GM23248 (cell line): Measurements from ENCODE around the gene EN1. TPM values are rescaled to one million over a fixed set of nuclear protein-coding genes. Genes with fewer than 3 reads are reported as not detected.

Experiments used
- DNase-seq: peaks from one replicate; pipeline ENCODE4 v3.0.0-alpha.2; 2015
- H2AFZ ChIP-seq: fragments of 200-600 bp; sonication (generic); 2 replicates; pipeline ENCODE4 v1.6.1; 2016; ENCODE audit warnings: antibody characterized with exemption
- H3F3A ChIP-seq: fragments of 200-600 bp; sonication (generic); 2 replicates; pipeline ENCODE4 v1.6.1; 2016; ENCODE audit warnings: mild to moderate bottlenecking, antibody characterized with exemption, mixed run types; ENCODE audit not compliant: insufficient read depth
- H3K27ac ChIP-seq: fragments of 200-600 bp; sonication (generic); 2 replicates; pipeline ENCODE4 v1.5.1; 2016; ENCODE audit warnings: mild to moderate bottlenecking
- H3K27me3 ChIP-seq: fragments of 200-600 bp; sonication (generic); replicated peaks from 2 replicates; pipeline ENCODE4 v1.6.1; 2016; ENCODE audit warnings: mild to moderate bottlenecking; ENCODE audit not compliant: insufficient read depth
- H3K36me3 ChIP-seq: fragments of 200-600 bp; sonication (generic); 2 replicates; pipeline ENCODE4 v1.6.1; 2016; ENCODE audit warnings: low read depth, mild to moderate bottlenecking
- H3K4me1 ChIP-seq: fragments of 200-600 bp; sonication (generic); 2 replicates; pipeline ENCODE4 v1.6.1; 2016; ENCODE audit warnings: mild to moderate bottlenecking; ENCODE audit not compliant: insufficient read depth
- H3K4me2 ChIP-seq: fragments of 200-600 bp; sonication (generic); one replicate; pipeline ENCODE4 v1.6.1; 2016; ENCODE audit warnings: mild to moderate bottlenecking; ENCODE audit not compliant: unreplicated experiment
- H3K4me3 ChIP-seq: fragments of 200-600 bp; sonication (generic); 2 replicates; pipeline ENCODE4 v1.5.1; 2016; ENCODE audit warnings: mild to moderate bottlenecking
- H3K79me2 ChIP-seq: fragments of 200-600 bp; sonication (generic); 2 replicates; pipeline ENCODE4 v1.6.1; 2016; ENCODE audit warnings: mild to moderate bottlenecking; ENCODE audit not compliant: insufficient read depth
- H3K9ac ChIP-seq: fragments of 200-600 bp; sonication (generic); 2 replicates; pipeline ENCODE4 v1.6.1; 2016; ENCODE audit warnings: mild to moderate bottlenecking
- H3K9me2 ChIP-seq: fragments of 200-600 bp; sonication (generic); 2 replicates; pipeline ENCODE4 v1.6.1; 2016; ENCODE audit warnings: mixed run types, mild to moderate bottlenecking, moderate library complexity; ENCODE audit not compliant: insufficient read depth
- H3K9me3 ChIP-seq: fragments of 200-600 bp; sonication (generic); one replicate; pipeline ENCODE4 v1.6.1; 2017; ENCODE audit warnings: low read depth
- H4K20me1 ChIP-seq: fragments of 200-600 bp; sonication (generic); 2 replicates; pipeline ENCODE4 v1.6.0; 2016; ENCODE audit not compliant: insufficient read depth
- EZH2 ChIP-seq: fragments of 200-600 bp; sonication (generic); IDR thresholded peaks from 2 replicates; pipeline ENCODE4 v1.6.1; 2018; ENCODE audit warnings: antibody characterized with exemption, mild to moderate bottlenecking; ENCODE audit not compliant: insufficient read depth, poor library complexity, severe bottlenecking
- EZH2phosphoT487 ChIP-seq: fragments of 200-600 bp; sonication (generic); IDR thresholded peaks from 2 replicates; pipeline ENCODE4 v1.6.1; 2018; ENCODE audit warnings: antibody characterized with exemption, moderate library complexity, mild to moderate bottlenecking, low read depth; ENCODE audit not compliant: insufficient read depth
- WGBS, 2 experiments: methylation state at CpG; one replicate each; pipeline ENCODE4 v1.1.6; 2015 to 2017; ENCODE audit warnings: low lambda C conversion rate in 2 of 2, low coverage in 1 of 2; ENCODE audit errors: missing lambda C conversion rate in 2 of 2; 5-methylcytosine and 5-hydroxymethylcytosine counted together
- in situ Hi-C: fragments of 300-500 bp; cut with MboI; formaldehyde crosslinking; loops from 2 replicates; pipeline ENCODE4 v1.15.0; 2020
- polyA plus RNA-seq: library from polyadenylated mRNA; unstranded; fragments of >200 nt; fragmentation: Nextera tagmentation; extraction: Ambion mirVana; gene quantifications from 2 replicates; pipeline ENCODE4 v1.2.1, GENCODE V29; 2016
- total RNA-seq: library from RNA; depleted of rRNA; stranded (reverse); fragments of >200 nt; shearing (Covaris generic); gene quantifications from 2 replicates; pipeline ENCODE4 v1.2.3, GENCODE V29; 2014

The EN1 gene
- total and polyA plus RNA-seq, 2 experiments from 2014 or later, result 4.1 to 9.1 TPM

GRCh38 chr2:118813111-118813510 lies 34.3 kb downstream of the EN1 start:
- H4K20me1 ChIP-seq, result no peaks in the 10 kb centered on the region
- H3K9me2 ChIP-seq, result no peaks in the 10 kb centered on the region
- no peaks in the 10 kb centered on the region for H3K36me3 ChIP-seq
- H3K9ac ChIP-seq, result no peak overlapping the region
- no peak overlapping the region for H3K4me2 ChIP-seq
- H3K9me3 ChIP-seq, result no peaks in the 10 kb centered on the region
- H3K27me3 ChIP-seq, result no peaks in the 10 kb centered on the region
- H3K27ac ChIP-seq, result no peak overlapping the region
- TF ChIP-seq EZH2phosphoT487, result no peak
- TF ChIP-seq EZH2, result no peak
- no peak for DNase-seq
- H2AFZ ChIP-seq, result no peak overlapping the region
- H3F3A ChIP-seq, result no peaks in the 10 kb centered on the region
- peaks cover 7% of the 10 kb centered on the region; the same call in 1 of the 2 replicates for H3K4me1 ChIP-seq
- 67 to 70% methylated on average over 8 of the region's 8 CpGs for WGBS, 2 experiments
- in situ Hi-C loops, result no loop called here
- no peaks in the 10 kb centered on the region for H3K79me2 ChIP-seq
- H3K4me3 ChIP-seq, result no peak overlapping the region

GRCh38 chr2:118812552-118812951 lies 34.9 kb downstream of the EN1 start:
- Histone ChIP-seq H3K9ac (no peak overlapping the region), H3K9me3 (no peaks in the 10 kb centered on the region), H3K4me3 (no peak overlapping the region), H3K9me2 (no peaks in the 10 kb centered on the region), H3F3A (no peaks in the 10 kb centered on the region), H3K36me3 (no peaks in the 10 kb centered on the region), H3K79me2 (no peaks in the 10 kb centered on the region), H2AFZ (no peak overlapping the region), H3K4me2 (no peak overlapping the region), H3K4me1 (peaks cover 13% of the 10 kb centered on the region; the same call in 1 of the 2 replicates), H4K20me1 (no peaks in the 10 kb centered on the region), H3K27ac (no peak overlapping the region), H3K27me3 (no peaks in the 10 kb centered on the region)
- in situ Hi-C loops, result no loop called here
- 94 to 97% methylated on average over 6 of the region's 6 CpGs for WGBS, 2 experiments
- DNase-seq, result no peak
- no peak for TF ChIP-seq EZH2
- TF ChIP-seq EZH2phosphoT487, result no peak

GRCh38 chr2:118811514-118812115 lies 35.8 kb downstream of the EN1 start:
- no peak for TF ChIP-seq EZH2phosphoT487
- no peak for TF ChIP-seq EZH2
- H3K36me3 ChIP-seq, result no peaks in the 10 kb centered on the region
- DNase-seq, result no peak

GRCh38 chr2:118810766-118811165 lies 36.7 kb downstream of the EN1 start:
- Histone ChIP-seq H3K36me3 (no peaks in the 10 kb centered on the region), H3K27me3 (no peaks in the 10 kb centered on the region), H3K4me3 (no peak overlapping the region), H3K9me3 (no peaks in the 10 kb centered on the region), H3K27ac (no peak overlapping the region), H4K20me1 (no peaks in the 10 kb centered on the region), H3K79me2 (no peaks in the 10 kb centered on the region), H2AFZ (no peak overlapping the region), H3K9ac (no peak overlapping the region), H3K4me2 (no peak overlapping the region), H3K9me2 (no peaks in the 10 kb centered on the region), H3F3A (no peaks in the 10 kb centered on the region), H3K4me1 (peaks cover 13% of the 10 kb centered on the region; the same call in 1 of the 2 replicates)
- 86 to 91% methylated on average over 7 of the region's 7 CpGs for WGBS, 2 experiments
- TF ChIP-seq EZH2phosphoT487 (no peak), EZH2 (no peak)
- in situ Hi-C loops, result no loop called here
- no peak for DNase-seq

More at GRCh38 chr2:118811514-118812115, 35.8 kb downstream of the EN1 start:
- in situ Hi-C loops, result no loop called here
- Histone ChIP-seq H3K9ac (no peak overlapping the region), H3K27ac (no peak overlapping the region), H3K27me3 (no peaks in the 10 kb centered on the region), H4K20me1 (no peaks in the 10 kb centered on the region), H3K79me2 (no peaks in the 10 kb centered on the region), H2AFZ (no peak overlapping the region), H3K9me3 (no peaks in the 10 kb centered on the region), H3K4me1 (peaks cover 13% of the 10 kb centered on the region; the same call in 1 of the 2 replicates), H3K9me2 (no peaks in the 10 kb centered on the region), H3K4me2 (no peak overlapping the region), H3K4me3 (no peak overlapping the region), H3F3A (no peaks in the 10 kb centered on the region)
- 38 to 49% methylated on average over 2 of the region's 2 CpGs for WGBS, 2 experiments
